ENCODE results near the gene LRRC4C.

The LRRC4C gene

GRCh38 chr11:40328890-40329614, 1130.4 kb downstream of the LRRC4C start:
- DNase-seq, result no peak

- no peak for DNase-seq
Measured at GRCh38 chr11:40323241-40323640, 1136.2 kb downstream of the LRRC4C start.

- DNase-seq, result no peak
Measured at GRCh38 chr11:40321537-40321936, 1137.9 kb downstream of the LRRC4C start.

- DNase-seq, result no peak
Measured at GRCh38 chr11:40316171-40316570, 1143.3 kb downstream of the LRRC4C start.

GRCh38 chr11:40315122-40315521, 1144.3 kb downstream of the LRRC4C start:
- no peak for DNase-seq

- no peak for DNase-seq
Measured at GRCh38 chr11:40314327-40314726, 1145.1 kb downstream of the LRRC4C start.

GRCh38 chr11:40306938-40307548, 1152.4 kb downstream of the LRRC4C start:
- no peak for DNase-seq

GRCh38 chr11:40302669-40303068, 1156.8 kb downstream of the LRRC4C start:
- DNase-seq, result no peak

- no peak for DNase-seq
Measured at GRCh38 chr11:40295466-40295865, 1164.0 kb downstream of the LRRC4C start.

- DNase-seq, result no peak
Measured at GRCh38 chr11:40294741-40295140, 1164.7 kb downstream of the LRRC4C start.

- DNase-seq, result no peak
Measured at GRCh38 chr11:40294349-40294735, 1165.1 kb downstream of the LRRC4C start.

GRCh38 chr11:40293655-40294348, 1165.7 kb downstream of the LRRC4C start:
- DNase-seq, result peak; percentile 33

GRCh38 chr11:40292721-40293508, 1166.5 kb downstream of the LRRC4C start:
- no peak for DNase-seq

- no peak for DNase-seq
Measured at GRCh38 chr11:40291741-40292140, 1167.7 kb downstream of the LRRC4C start.

- DNase-seq, result no peak
Measured at GRCh38 chr11:40291329-40291728, 1168.1 kb downstream of the LRRC4C start.

- no peak for DNase-seq
Measured at GRCh38 chr11:40290171-40290631, 1169.3 kb downstream of the LRRC4C start.

GRCh38 chr11:40289370-40289769, 1170.1 kb downstream of the LRRC4C start:
- DNase-seq, result no peak

GRCh38 chr11:40287916-40288803, 1171.3 kb downstream of the LRRC4C start:
- DNase-seq, result no peak

- no peak for DNase-seq
Measured at GRCh38 chr11:40286137-40286536, 1173.3 kb downstream of the LRRC4C start.

- DNase-seq, result no peak
Measured at GRCh38 chr11:40285558-40285957, 1173.9 kb downstream of the LRRC4C start.

GRCh38 chr11:40281052-40281580, 1178.3 kb downstream of the LRRC4C start:
- no peak for DNase-seq

Measured in NCI-H2171 (cell line).